Activated CD4-positive, alpha-beta T cell treated with anti-CD3 and anti-CD28 coated beads for 36 hours (primary cell): Measurements from ENCODE around the gene CLEC4G. TPM values are rescaled to one million over a fixed set of nuclear protein-coding genes. Genes with fewer than 3 reads are reported as not detected.

ENCODE experiments used
- ATAC-seq: fragments of 200-7000 bp; cut with Tn5 transposase; one replicate; pipeline ENCODE4 v1.10.0; 2021; ENCODE audit warnings: mild to moderate bottlenecking, moderate library complexity
- CTCF ChIA-PET: fragments of 350-600 bp; sonication (Branson Sonifier 250); formaldehyde crosslinking; loops from one replicate; lab custom pipeline; 2021; ENCODE audit warnings: antibody characterized with exemption; lab: Charles Lee
- POLR2A ChIA-PET: fragments of 350-600 bp; sonication (Branson Sonifier 250); formaldehyde crosslinking; loops from one replicate; lab custom pipeline; 2021; ENCODE audit warnings: antibody characterized with exemption, inconsistent platforms; lab: Charles Lee
- DNase-seq: peaks from one replicate; pipeline ENCODE4 v3.0.0-alpha.2; 2020
- H3K27ac Mint-ChIP-seq: one replicate; pipeline ENCODE4 v1.8.0; 2021; ENCODE audit warnings: mixed read lengths
- H3K27me3 Mint-ChIP-seq: one replicate; pipeline ENCODE4 v1.8.0; 2021; ENCODE audit warnings: mixed read lengths
- H3K36me3 Mint-ChIP-seq: one replicate; pipeline ENCODE4 v1.8.0; 2021; ENCODE audit warnings: low read depth, mixed read lengths
- H3K4me1 Mint-ChIP-seq: one replicate; pipeline ENCODE4 v1.8.0; 2021; ENCODE audit warnings: mixed read lengths
- H3K4me3 Mint-ChIP-seq: one replicate; pipeline ENCODE4 v1.8.0; 2021; ENCODE audit warnings: mild to moderate bottlenecking, moderate library complexity, mixed read lengths
- H3K9me3 Mint-ChIP-seq: one replicate; pipeline ENCODE4 v1.8.0; 2021; ENCODE audit warnings: low read depth, mixed read lengths
- intact Hi-C, 2 experiments: fragments of 100-400 bp; cut with DNase I in 1 of 2; cut with micrococcal nuclease in 1 of 2; formaldehyde crosslinking; loops; one replicate each; pipeline versions ENCODE4 v1.14.2 to v1.15.1; 2022 to 2024; cut with DNase I, micrococcal nuclease
- total RNA-seq, 2 experiments: library from RNA; stranded (reverse); gene quantifications; one replicate each; pipeline ENCODE4 v1.2.3, GENCODE V29; 2021

Gene CLEC4G
- total RNA-seq, 2 experiments from 2014 or later: not detected

- H3K9me3 Mint-ChIP-seq: no peaks in the 10 kb centered on the region
- DNase-seq (no peak), ATAC-seq (peak; percentile 55)
- no peak overlapping the region for H3K27ac Mint-ChIP-seq
- intact Hi-C loops: no loop called here
- no peak overlapping the region for H3K4me3 Mint-ChIP-seq
- H3K36me3 Mint-ChIP-seq: no peaks in the 10 kb centered on the region
- no peaks in the 10 kb centered on the region for H3K4me1 Mint-ChIP-seq
- ChIA-PET POLR2A (no interaction called here), CTCF (no interaction called here)
- H3K27me3 Mint-ChIP-seq: peaks cover 5% of the 10 kb centered on the region
These were observed 39.4 kb downstream of the CLEC4G start for GRCh38 chr19:7692417-7693088.

GRCh38 chr19:7691497-7691896, 40.4 kb downstream of the CLEC4G start:
- intact Hi-C loops: no loop called here
- Mint-ChIP-seq H3K4me1 (no peaks in the 10 kb centered on the region), H3K36me3 (no peaks in the 10 kb centered on the region), H3K4me3 (no peak overlapping the region), H3K27me3 (peaks cover 3% of the 10 kb centered on the region), H3K9me3 (no peaks in the 10 kb centered on the region), H3K27ac (no peak overlapping the region)
- POLR2A ChIA-PET: no interaction called here
- DNase-seq (no peak), ATAC-seq (peak; percentile 23)
- CTCF ChIA-PET: interaction anchor here (1.0 kb wide), 1 partner anchor 10 kb away, joined by 3 read pairs; the partner anchor contains the start of gene TRAPPC5

GRCh38 chr19:7690779-7691258, 41.1 kb downstream of the CLEC4G start:
- Mint-ChIP-seq H3K27ac (no peak overlapping the region), H3K4me3 (no peak overlapping the region), H3K36me3 (no peaks in the 10 kb centered on the region), H3K27me3 (peaks cover 2% of the 10 kb centered on the region), H3K9me3 (no peaks in the 10 kb centered on the region), H3K4me1 (no peaks in the 10 kb centered on the region)
- POLR2A ChIA-PET: no interaction called here
- DNase-seq: no peak
- CTCF ChIA-PET: interaction anchor here (1.0 to 1.2 kb wide), 2 partner anchors 10 to 122 kb away, joined by 3 read pairs; partner anchors contain the start of gene TRAPPC5
- intact Hi-C loops: no loop called here
- ATAC-seq: no peak

GRCh38 chr19:7689165-7689564, 42.7 kb downstream of the CLEC4G start:
- Mint-ChIP-seq H3K9me3 (no peaks in the 10 kb centered on the region), H3K36me3 (peaks cover 2% of the 10 kb centered on the region), H3K27ac (no peak overlapping the region), H3K4me3 (no peak overlapping the region), H3K4me1 (no peaks in the 10 kb centered on the region), H3K27me3 (no peaks in the 10 kb centered on the region)
- POLR2A ChIA-PET: interaction anchor here (1.0 kb wide), 1 partner anchor 74 kb away, joined by 3 read pairs; the partner anchor contains the start of gene CLEC4M
- CTCF ChIA-PET: no interaction called here
- DNase-seq (no peak), ATAC-seq (no peak)
- intact Hi-C loops: no loop called here

- Mint-ChIP-seq H3K36me3 (peaks cover 10% of the 10 kb centered on the region), H3K27ac (no peak overlapping the region), H3K4me3 (no peak overlapping the region), H3K9me3 (no peaks in the 10 kb centered on the region), H3K4me1 (peaks cover 5% of the 10 kb centered on the region), H3K27me3 (no peaks in the 10 kb centered on the region)
- POLR2A ChIA-PET: interaction anchor here (0.6 kb wide), 1 partner anchor 18 kb away, joined by 3 read pairs; no protein-coding TSS in a partner anchor
- CTCF ChIA-PET: no interaction called here
- intact Hi-C loops: no loop called here
- no peak for DNase-seq
- ATAC-seq: no peak
These were observed 44.7 kb downstream of the CLEC4G start for GRCh38 chr19:7687177-7687576.

GRCh38 chr19:7685546-7686445, 46.1 kb downstream of the CLEC4G start:
- H3K27ac Mint-ChIP-seq: no peak overlapping the region
- ChIA-PET CTCF (no interaction called here), POLR2A (no interaction called here)
- H3K36me3 Mint-ChIP-seq: peaks cover 15% of the 10 kb centered on the region
- ATAC-seq (no peak), DNase-seq (no peak)
- no peak overlapping the region for H3K4me3 Mint-ChIP-seq
- no peaks in the 10 kb centered on the region for H3K9me3 Mint-ChIP-seq
- intact Hi-C loops: no loop called here
- H3K27me3 Mint-ChIP-seq: no peaks in the 10 kb centered on the region
- H3K4me1 Mint-ChIP-seq: peaks cover 10% of the 10 kb centered on the region

- ChIA-PET POLR2A (no interaction called here), CTCF (interaction anchor here (0.9 to 1.8 kb wide), 2 partner anchors 25 to 34 kb away, joined by 3 to 8 read pairs; no protein-coding TSS in a partner anchor)
- DNase-seq (no peak), ATAC-seq (no peak)
- Mint-ChIP-seq H3K9me3 (no peaks in the 10 kb centered on the region), H3K27me3 (peaks cover 10% of the 10 kb centered on the region), H3K4me1 (peaks cover 36% of the 10 kb centered on the region), H3K4me3 (peak overlapping the region; percentile 91), H3K27ac (no peak overlapping the region), H3K36me3 (peaks cover 15% of the 10 kb centered on the region)
- intact Hi-C loops: no loop called here
These were observed 49.6 kb downstream of the CLEC4G start for GRCh38 chr19:7682175-7682855.

GRCh38 chr19:7681340-7682174, 50.4 kb downstream of the CLEC4G start:
- peaks cover 16% of the 10 kb centered on the region for H3K27me3 Mint-ChIP-seq
- peaks cover 15% of the 10 kb centered on the region for H3K36me3 Mint-ChIP-seq
- no peaks in the 10 kb centered on the region for H3K9me3 Mint-ChIP-seq
- intact Hi-C loops: loop anchor here (1.0 to 2.0 kb wide), 10 partner anchors 23 to 583 kb away; partner anchors contain the start of genes MAP2K7 (in 1 of the 2), PET100 (in 1 of the 2), SNAPC2 (in 1 of the 2) and TIMM44 (in 1 of the 2)
- H3K27ac Mint-ChIP-seq: peak overlapping the region; percentile 91
- ChIA-PET CTCF (interaction anchor here (0.5 to 1.8 kb wide), 37 partner anchors 10 to 1283 kb away, joined by 3 to 19 read pairs (median 3); partner anchors contain the start of genes ARHGEF18, CD209, PET100 and XAB2), POLR2A (interaction anchor here (0.6 kb wide), 1 partner anchor 298 kb away, joined by 13 read pairs; no protein-coding TSS in a partner anchor)
- H3K4me3 Mint-ChIP-seq: peak overlapping the region; percentile 91
- ATAC-seq: peak; percentile 68
- H3K4me1 Mint-ChIP-seq: peaks cover 44% of the 10 kb centered on the region
- DNase-seq: peak; percentile 95

- peaks cover 15% of the 10 kb centered on the region for H3K36me3 Mint-ChIP-seq
- H3K4me3 Mint-ChIP-seq: peak within 1 kb of the TSS; percentile 91
- intact Hi-C loops: loop anchor here (1.0 to 2.0 kb wide), 16 partner anchors 22 to 582 kb away; partner anchors contain the start of genes MAP2K7 (in 1 of the 2), PET100 (in 1 of the 2), PNPLA6 (in 1 of the 2) and SNAPC2 (in 1 of the 2)
- H3K27ac Mint-ChIP-seq: peak within 1 kb of the TSS; percentile 91
- H3K27me3 Mint-ChIP-seq: peaks cover 18% of the 10 kb centered on the region
- ATAC-seq (peak; percentile 25), DNase-seq (peak; percentile 93)
- ChIA-PET POLR2A (interaction anchor here (0.6 kb wide), 1 partner anchor 297 kb away, joined by 13 read pairs; no protein-coding TSS in a partner anchor), CTCF (interaction anchor here (0.5 to 1.8 kb wide), 36 partner anchors 10 to 1283 kb away, joined by 3 to 19 read pairs (median 3); partner anchors contain the start of genes ARHGEF18, CD209, PET100 and XAB2)
- peaks cover 51% of the 10 kb centered on the region for H3K4me1 Mint-ChIP-seq
- H3K9me3 Mint-ChIP-seq: no peaks in the 10 kb centered on the region
These were observed 51.1 kb downstream of the CLEC4G start, which contains the start of gene TRAPPC5 for GRCh38 chr19:7680606-7681339. Gene TRAPPC5, plus strand, starts transcription at chr19:7680833. Its CDS starts 1,421 bp downstream, at chr19:7682254.
